GM19351 (cell line): ENCODE measurements around the gene TMEM202.
"Not testable (repeated sequence)": the region's sequence is repeated elsewhere in the genome, so short reads cannot be mapped to it uniquely, and the experiment has no call there.

Experiments
- ATAC-seq: cut with Tn5 transposase; IDR thresholded peaks from one replicate; pipeline ENCODE4 v1.9.1; 2021; ENCODE audit warnings: mild to moderate bottlenecking, moderate library complexity; ENCODE audit not compliant: unreplicated experiment

Gene TMEM202

GRCh38 chr15:72397796-72398588 is at the start of gene TMEM202:
TSS of gene TMEM202 (plus strand) at chr15:72398305. CDS start at chr15:72398327, 22 bp downstream.
- ATAC-seq, result no peak

- no peak for ATAC-seq
Measured at GRCh38 chr15:72353266-72353665, 44.8 kb upstream of the TMEM202 start.

- ATAC-seq, result no peak
Measured at GRCh38 chr15:72354496-72354895, 43.6 kb upstream of the TMEM202 start.

GRCh38 chr15:72358121-72358520 is 40.0 kb upstream of the TMEM202 start:
- ATAC-seq, result no peak

- peak; percentile 73 for ATAC-seq
Measured at GRCh38 chr15:72358650-72359171, 39.4 kb upstream of the TMEM202 start.

- ATAC-seq, result no peak
Measured at GRCh38 chr15:72361176-72361575, 36.9 kb upstream of the TMEM202 start.

GRCh38 chr15:72365844-72366243 is 32.3 kb upstream of the TMEM202 start:
- peak; percentile 83 for ATAC-seq

- no peak for ATAC-seq
Measured at GRCh38 chr15:72368325-72368724, 29.8 kb upstream of the TMEM202 start.

GRCh38 chr15:72368899-72369298 is 29.2 kb upstream of the TMEM202 start:
- no peak for ATAC-seq

GRCh38 chr15:72369964-72370363 is 28.1 kb upstream of the TMEM202 start:
- ATAC-seq, result no peak

- no peak for ATAC-seq
Measured at GRCh38 chr15:72372361-72372760, 25.7 kb upstream of the TMEM202 start.

GRCh38 chr15:72375501-72375845 is 22.6 kb upstream of the TMEM202 start:
- peak; percentile 42 for ATAC-seq

GRCh38 chr15:72375846-72376581 is 22.1 kb upstream of the TMEM202 start, which contains the start of gene HEXA:
TSS of gene HEXA (minus strand) at chr15:72376014. CDS start at chr15:72375972, 42 bp downstream.
- peak; percentile 72 for ATAC-seq

GRCh38 chr15:72377331-72377730 is 20.8 kb upstream of the TMEM202 start:
- no peak for ATAC-seq

- ATAC-seq, result not testable (repeated sequence)
Measured at GRCh38 chr15:72379106-72379505, 19.0 kb upstream of the TMEM202 start.

- no peak for ATAC-seq
Measured at GRCh38 chr15:72379856-72380430, 18.2 kb upstream of the TMEM202 start.

- no peak for ATAC-seq
Measured at GRCh38 chr15:72380743-72381142, 17.4 kb upstream of the TMEM202 start.

GRCh38 chr15:72382146-72382545 is 16.0 kb upstream of the TMEM202 start:
- ATAC-seq, result no peak

- ATAC-seq, result no peak
Measured at GRCh38 chr15:72387741-72388140, 10.4 kb upstream of the TMEM202 start.

- no peak for ATAC-seq
Measured at GRCh38 chr15:72389231-72389630, 8.9 kb upstream of the TMEM202 start.

GRCh38 chr15:72396331-72396730 is 1.8 kb upstream of the TMEM202 start:
- ATAC-seq, result not testable (repeated sequence)
